Measurements from ENCODE around the gene PTGR2. TPM values are rescaled to one million over a fixed set of nuclear protein-coding genes. Genes with fewer than 3 reads are reported as not detected.

The PTGR2 gene
- total RNA-seq: 4.9 and 10.3 TPM in 2 replicates

GRCh38 chr14:73851567-73852382 is at the start of gene PTGR2:
TSS of gene PTGR2 (plus strand) at chr14:73851831. CDS start at chr14:73858863, 7,032 bp downstream.

GRCh38 chr14:73886449-73887317 is 35.1 kb downstream of the PTGR2 start, which contains the start of gene ZNF410:
TSS of gene ZNF410 (plus strand) at chr14:73886859. CDS start at chr14:73892176, 5,317 bp downstream.

Other genes with a start within 250 kb of the PTGR2 start
- gene ACOT6, start 239.3 kb upstream of the PTGR2 start, total RNA-seq: not detected in 2 replicates
- 2.2 and 5.1 TPM in 2 replicates for gene DNAL1, start 206.8 kb upstream of the PTGR2 start, total RNA-seq
- 37.4 and 46.5 TPM in 2 replicates for gene PNMA1, start 137.4 kb upstream of the PTGR2 start, total RNA-seq
- gene ZNF410, start 35.0 kb downstream of the PTGR2 start, total RNA-seq: 24.8 and 47.4 TPM in 2 replicates
- 3.1 and 3.9 TPM in 2 replicates for gene FAM161B, start 98.3 kb downstream of the PTGR2 start, total RNA-seq
- gene COQ6, start 98.5 kb downstream of the PTGR2 start, total RNA-seq: 29.1 and 31.6 TPM in 2 replicates
- 5.9 and 6.1 TPM in 2 replicates for gene ENTPD5, start 167.5 kb downstream of the PTGR2 start, total RNA-seq
- gene BBOF1, start 167.5 kb downstream of the PTGR2 start, total RNA-seq: 5.8 and 6.2 TPM in 2 replicates
- 31.3 and 32.1 TPM in 2 replicates for gene ALDH6A1, start 232.6 kb downstream of the PTGR2 start, total RNA-seq
- gene LIN52, start 233.1 kb downstream of the PTGR2 start, total RNA-seq: 4.6 and 8.5 TPM in 2 replicates